H9 (cell line): Measurements from ENCODE around the gene SMARCE1. TPM values are rescaled to one million over a fixed set of nuclear protein-coding genes. Genes with fewer than 3 reads are reported as not detected.

Experiments
- DNase-seq: peaks from one replicate; pipeline ENCODE4 v3.0.0-alpha.2; 2017
- H2AFZ ChIP-seq: one replicate; pipeline ENCODE4 v1.6.1; 2013; ENCODE audit warnings: mild to moderate bottlenecking, low read length, control low read depth, moderate library complexity
- H2AK5ac ChIP-seq: 2 replicates; pipeline ENCODE4 v1.6.1; 2013; ENCODE audit warnings: low read length, control low read depth, mixed read lengths; ENCODE audit not compliant: insufficient read length
- H2BK120ac ChIP-seq: one replicate; pipeline ENCODE4 v1.6.1; 2013; ENCODE audit warnings: low read depth, mild to moderate bottlenecking, low read length, control low read depth, inconsistent platforms; ENCODE audit not compliant: poor library complexity, severe bottlenecking
- H2BK12ac ChIP-seq: 2 replicates; pipeline ENCODE4 v1.6.1; 2013; ENCODE audit warnings: low read length, control low read depth, mixed read lengths, low read depth; ENCODE audit not compliant: insufficient read length
- H2BK15ac ChIP-seq: 2 replicates; pipeline ENCODE4 v1.6.1; 2013; ENCODE audit warnings: low read depth, low read length, control low read depth
- H2BK20ac ChIP-seq: one replicate; pipeline ENCODE4 v1.6.1; 2013; ENCODE audit warnings: low read depth, mild to moderate bottlenecking, low read length, control low read depth, inconsistent platforms; ENCODE audit not compliant: poor library complexity, severe bottlenecking
- H2BK5ac ChIP-seq: 2 replicates; pipeline ENCODE4 v1.6.1; 2013; ENCODE audit warnings: low read length, control low read depth, mixed read lengths; ENCODE audit not compliant: insufficient read length
- H3K14ac ChIP-seq: 2 replicates; pipeline ENCODE4 v1.6.1; 2013; ENCODE audit warnings: low read length, control low read depth; ENCODE audit not compliant: insufficient read depth
- H3K18ac ChIP-seq: 2 replicates; pipeline ENCODE4 v1.6.1; 2013; ENCODE audit warnings: low read depth, mild to moderate bottlenecking, mixed read lengths, low read length, control low read depth; ENCODE audit not compliant: insufficient read length
- H3K23ac ChIP-seq: 2 replicates; pipeline ENCODE4 v1.6.1; 2013; ENCODE audit warnings: low read length, control low read depth, mixed read lengths, low read depth; ENCODE audit not compliant: insufficient read length
- H3K23me2 ChIP-seq: 2 replicates; pipeline ENCODE4 v1.6.1; 2013; ENCODE audit warnings: low read depth, mild to moderate bottlenecking, mixed read lengths, low read length, control low read depth; ENCODE audit not compliant: insufficient read length, poor library complexity, severe bottlenecking
- H3K27ac ChIP-seq: 2 replicates; pipeline ENCODE4 v1.5.1; 2013; ENCODE audit warnings: low read length, control low read depth, mixed read lengths, low read depth; ENCODE audit not compliant: insufficient read length
- H3K27me3 ChIP-seq: 2 replicates; pipeline ENCODE4 v1.6.1; 2013; ENCODE audit warnings: low read length, control low read depth, inconsistent platforms; ENCODE audit not compliant: insufficient read depth
- H3K4ac ChIP-seq: 2 replicates; pipeline ENCODE4 v1.6.1; 2013; ENCODE audit warnings: low read depth, mild to moderate bottlenecking, control low read depth, inconsistent platforms, low read length, moderate library complexity
- H3K4me1 ChIP-seq: 2 replicates; pipeline ENCODE4 v1.6.1; 2013; ENCODE audit warnings: low read length, control low read depth, inconsistent platforms; ENCODE audit not compliant: insufficient read depth
- H3K4me2 ChIP-seq: 2 replicates; pipeline ENCODE4 v1.6.1; 2013; ENCODE audit warnings: low read length, control low read depth, mixed read lengths; ENCODE audit not compliant: insufficient read length, insufficient read depth
- H3K56ac ChIP-seq: 2 replicates; pipeline ENCODE4 v1.6.1; 2013; ENCODE audit warnings: low read depth, mild to moderate bottlenecking, mixed read lengths, low read length, control low read depth; ENCODE audit not compliant: insufficient read length
- H3K79me1 ChIP-seq: 2 replicates; pipeline ENCODE4 v1.6.1; 2013; ENCODE audit warnings: low read depth, mild to moderate bottlenecking, moderate library complexity, low read length, control low read depth, inconsistent platforms; ENCODE audit not compliant: insufficient read depth, poor library complexity, severe bottlenecking
- H3K79me2 ChIP-seq: 2 replicates; pipeline ENCODE4 v1.6.1; 2013; ENCODE audit warnings: low read length, control low read depth, inconsistent platforms; ENCODE audit not compliant: insufficient read depth
- H3K9ac ChIP-seq: 2 replicates; pipeline ENCODE4 v1.6.1; 2013; ENCODE audit warnings: low read length, control low read depth, mixed read lengths; ENCODE audit not compliant: insufficient read length; ENCODE audit errors: extremely low read depth
- H3K9me3 ChIP-seq: one replicate; pipeline ENCODE4 v1.6.1; 2013; ENCODE audit warnings: low read depth, low read length, inconsistent platforms; ENCODE audit not compliant: control insufficient read depth
- H3T11ph ChIP-seq: one replicate; pipeline ENCODE4 v1.6.1; 2013; ENCODE audit warnings: mild to moderate bottlenecking, low read length, control low read depth, inconsistent platforms
- H4K20me1 ChIP-seq: one replicate; pipeline ENCODE4 v1.6.1; 2013; ENCODE audit not compliant: control insufficient read depth, insufficient read length, insufficient read depth
- H4K5ac ChIP-seq: 2 replicates; pipeline ENCODE4 v1.6.1; 2013; ENCODE audit warnings: low read depth, mild to moderate bottlenecking, mixed read lengths, low read length, control low read depth; ENCODE audit not compliant: insufficient read length
- H4K8ac ChIP-seq: replicated peaks from 2 replicates; pipeline ENCODE4 v1.6.1; 2013; ENCODE audit warnings: low read length, control low read depth, mixed read lengths, low read depth; ENCODE audit not compliant: insufficient read length
- H4K91ac ChIP-seq: 2 replicates; pipeline ENCODE4 v1.6.1; 2013; ENCODE audit warnings: low read depth, mild to moderate bottlenecking, moderate library complexity, mixed read lengths, low read length, control low read depth; ENCODE audit not compliant: insufficient read length
- H3K27ac Mint-ChIP-seq, 3 experiments: 2 replicates in 2 of 3; 3 replicates in 1 of 3; pipeline ENCODE4 v1.8.0; 2020 to 2021; ENCODE audit warnings: mixed read lengths in 3 of 3, mild to moderate bottlenecking in 1 of 3, moderate library complexity in 1 of 3
- H3K27me3 Mint-ChIP-seq: 2 replicates; pipeline ENCODE4 v1.8.0; 2021; ENCODE audit warnings: low read depth, mild to moderate bottlenecking, moderate library complexity, mixed read lengths
- H3K36me3 Mint-ChIP-seq, 3 experiments: 2 replicates in 2 of 3; 3 replicates in 1 of 3; pipeline ENCODE4 v1.8.0; 2020 to 2021; ENCODE audit warnings: low read depth in 3 of 3, mixed read lengths in 3 of 3; ENCODE audit not compliant: insufficient read depth in 1 of 3
- H3K4me1 Mint-ChIP-seq, 2 experiments: 2 replicates each; pipeline ENCODE4 v1.8.0; 2020; ENCODE audit warnings: mixed read lengths in 2 of 2
- H3K4me3 Mint-ChIP-seq, 2 experiments: 2 replicates in 1 of 2; 3 replicates in 1 of 2; pipeline ENCODE4 v1.8.0; 2020 to 2021; ENCODE audit warnings: mild to moderate bottlenecking in 2 of 2, mixed read lengths in 2 of 2, moderate library complexity in 1 of 2
- H3K9me3 Mint-ChIP-seq, 2 experiments: 2 replicates in 1 of 2; 3 replicates in 1 of 2; pipeline ENCODE4 v1.8.0; 2020; ENCODE audit warnings: mild to moderate bottlenecking in 2 of 2, mixed read lengths in 2 of 2, moderate library complexity in 1 of 2
- CTCF ChIP-seq: fragments of 200-600 bp; sonication (generic); conservative IDR thresholded peaks from 3 replicates; pipeline ENCODE4 v1.8.0; 2021; ENCODE audit warnings: antibody characterized with exemption, mild to moderate bottlenecking
- WGBS: extraction: QIAGEN DNeasy Blood & Tissue Kit; methylation state at CpG from one replicate; pipeline ENCODE4 v1.1.7; 2013; ENCODE audit warnings: missing lambda C conversion rate, low lambda C conversion rate, mixed read lengths; ENCODE audit not compliant: insufficient read length; ENCODE audit errors: extremely low coverage; 5-methylcytosine and 5-hydroxymethylcytosine counted together
- total RNA-seq: library from RNA; stranded (reverse); gene quantifications from 2 replicates; pipeline ENCODE4 v1.2.1, GENCODE V29; 2021

The SMARCE1 gene
- total RNA-seq, 1 experiment from 2014 or later: 122 TPM

- H3K56ac ChIP-seq: no peak overlapping the region
- Mint-ChIP-seq H3K27ac (peak overlapping the region; percentile 96 to 100 (median 99)), H3K36me3 (peaks cover 6 to 22% (median 17%) of the 10 kb centered on the region in 3 experiments; a peak in 5 of 7 replicates), H3K9me3 (no peaks in the 10 kb centered on the region), H3K4me1 (peaks cover 10 to 13% of the 10 kb centered on the region in 2 experiments), H3K27me3 (peaks cover 5% of the 10 kb centered on the region; the same call in 1 of the 2 replicates), H3K4me3 (peak overlapping the region; percentile 85 to 95)
- no peak for TF ChIP-seq CTCF
- H3K23me2 ChIP-seq: peaks cover 17% of the 10 kb centered on the region
- no peaks in the 10 kb centered on the region for H3K9me3 ChIP-seq
- WGBS: no CpG with 5 or more reads among the region's 28 CpGs
- no peak overlapping the region for H3K23ac ChIP-seq
- H3K79me1 ChIP-seq: peaks cover 2% of the 10 kb centered on the region
- H2AFZ ChIP-seq: no peak overlapping the region
- no peak overlapping the region for H2BK12ac ChIP-seq
- peaks cover 7% of the 10 kb centered on the region; the same call in 1 of the 2 replicates for H3K79me2 ChIP-seq
- H3K4me1 ChIP-seq: no peaks in the 10 kb centered on the region
- peak overlapping the region; percentile 97 for H3K18ac ChIP-seq
- DNase-seq: no peak
- no peak overlapping the region; the same call in 1 of the 2 replicates for H3K4ac ChIP-seq
- no peaks in the 10 kb centered on the region for H3K27me3 ChIP-seq
- H2BK5ac ChIP-seq: no peak overlapping the region
- H3K27ac ChIP-seq: no peak overlapping the region
- peak overlapping the region; percentile 95 for H3K4me2 ChIP-seq
- peak overlapping the region; percentile 95 for H3K14ac ChIP-seq
- H2BK120ac ChIP-seq: peak overlapping the region; percentile 3
- no peak overlapping the region for H4K8ac ChIP-seq
- no peak overlapping the region for H4K5ac ChIP-seq
- H3K9ac ChIP-seq: peak overlapping the region; percentile 90
- H4K91ac ChIP-seq: no peak overlapping the region
- no peak overlapping the region for H2BK20ac ChIP-seq
- H2BK15ac ChIP-seq: no peak overlapping the region
- H3T11ph ChIP-seq: no peak overlapping the region
- H2AK5ac ChIP-seq: no peak overlapping the region
- H4K20me1 ChIP-seq: no peaks in the 10 kb centered on the region
Measured at GRCh38 chr17:40648384-40648968, 858 bp upstream of the SMARCE1 start.
